ENCODE results near the gene KRTAP9-2.

KRTAP9-2 gene

DNA sequence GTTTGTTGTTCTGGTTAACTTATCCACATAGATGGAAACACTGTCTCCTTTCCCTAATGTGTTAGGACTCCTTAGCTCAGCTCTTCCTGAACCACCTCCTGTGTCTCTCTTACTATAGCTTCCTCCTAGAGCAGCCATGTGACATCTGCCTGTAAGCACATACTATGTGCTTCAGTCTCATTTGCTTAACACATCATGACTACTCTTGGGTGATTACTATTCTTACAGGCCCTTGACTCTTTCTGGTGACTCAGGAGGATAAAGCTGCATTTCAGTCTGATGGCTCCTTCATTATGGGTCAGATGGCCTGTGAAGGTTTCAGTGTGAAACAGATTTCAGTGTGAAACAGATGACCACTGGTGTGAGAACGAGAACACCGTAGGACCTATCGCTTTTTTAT is 48.1 kb upstream of the KRTAP9-2 start:
- POLR2A ChIA-PET = interaction anchor here (0.5 kb wide), 1 partner anchor 35 kb away, joined by 3 read pairs; no protein-coding TSS in a partner anchor
- Histone ChIP-seq H3K27ac (ENCODE audit: extremely low read depth, low read depth, low read length) (no peak overlapping the region), H3K36me3 (ENCODE audit: control insufficient read depth in 2 of 2, insufficient read depth in 1 of 2, low read length in 2 of 2) (no peaks in the 10 kb centered on the region), H3K4me3 (ENCODE audit: low read depth, low read length) (no peak overlapping the region), H3K9me3 (ENCODE audit: control insufficient read depth, insufficient read depth, low read depth, low read length) (no peaks in the 10 kb centered on the region), H3K4me1 (ENCODE audit: control insufficient read depth, insufficient read depth, low read length) (no peaks in the 10 kb centered on the region)
- CTCF ChIA-PET = interaction anchor here (0.7 to 1.4 kb wide), 3 partner anchors 10 to 227 kb away, joined by 3 to 5 read pairs (median 4); no protein-coding TSS in a partner anchor
- TF ChIP-seq, protein P1, sequence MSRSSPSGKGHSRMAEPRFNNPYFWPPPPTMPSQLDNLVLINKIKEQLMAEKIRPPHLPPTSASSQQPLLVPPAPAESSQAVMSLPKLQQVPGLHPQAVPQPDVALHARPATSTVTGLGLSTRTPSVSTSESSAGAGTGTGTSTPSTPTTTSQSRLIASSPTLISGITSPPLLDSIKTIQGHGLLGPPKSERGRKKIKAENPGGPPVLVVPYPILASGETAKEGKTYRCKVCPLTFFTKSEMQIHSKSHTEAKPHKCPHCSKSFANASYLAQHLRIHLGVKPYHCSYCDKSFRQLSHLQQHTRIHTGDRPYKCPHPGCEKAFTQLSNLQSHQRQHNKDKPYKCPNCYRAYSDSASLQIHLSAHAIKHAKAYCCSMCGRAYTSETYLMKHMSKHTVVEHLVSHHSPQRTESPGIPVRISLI (tag by site-specific recombination; IDR thresholded peaks at IDR 0.05) = no peak
- TF ChIP-seq ZNF23 (tag by site-specific recombination; IDR thresholded peaks at IDR 0.05; ENCODE audit: borderline replicate concordance) = no peak
- no peak for TF ChIP-seq ZNF473 (tag by site-specific recombination; IDR thresholded peaks at IDR 0.05)
- TF ChIP-seq ZNF777 (tag by site-specific recombination; IDR thresholded peaks at IDR 0.05; ENCODE audit: borderline replicate concordance) = no peak
- TF ChIP-seq ZNF114 (tag by site-specific recombination; IDR thresholded peaks at IDR 0.05) = no peak
- TF ChIP-seq, protein P2, sequence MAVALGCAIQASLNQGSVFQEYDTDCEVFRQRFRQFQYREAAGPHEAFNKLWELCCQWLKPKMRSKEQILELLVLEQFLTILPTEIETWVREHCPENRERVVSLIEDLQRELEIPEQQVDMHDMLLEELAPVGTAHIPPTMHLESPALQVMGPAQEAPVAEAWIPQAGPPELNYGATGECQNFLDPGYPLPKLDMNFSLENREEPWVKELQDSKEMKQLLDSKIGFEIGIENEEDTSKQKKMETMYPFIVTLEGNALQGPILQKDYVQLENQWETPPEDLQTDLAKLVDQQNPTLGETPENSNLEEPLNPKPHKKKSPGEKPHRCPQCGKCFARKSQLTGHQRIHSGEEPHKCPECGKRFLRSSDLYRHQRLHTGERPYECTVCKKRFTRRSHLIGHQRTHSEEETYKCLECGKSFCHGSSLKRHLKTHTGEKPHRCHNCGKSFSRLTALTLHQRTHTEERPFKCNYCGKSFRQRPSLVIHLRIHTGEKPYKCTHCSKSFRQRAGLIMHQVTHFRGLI (tag by site-specific recombination; IDR thresholded peaks at IDR 0.05) = no peak
- TF ChIP-seq KLF7 (tag by site-specific recombination; IDR thresholded peaks at IDR 0.05; ENCODE audit: borderline replicate concordance) = no peak
- no peak for TF ChIP-seq ZNF555 (tag by site-specific recombination; conservative IDR thresholded peaks at IDR 0.05)
- TF ChIP-seq WT1 (tag by site-specific recombination; IDR thresholded peaks at IDR 0.05) = no peak
- no peak for TF ChIP-seq GLIS1 (tag by site-specific recombination; IDR thresholded peaks at IDR 0.05)
- no peak for TF ChIP-seq ZNF311 (tag by site-specific recombination; IDR thresholded peaks at IDR 0.05; ENCODE audit: borderline replicate concordance)
- TF ChIP-seq ZNF350 (tag by site-specific recombination; IDR thresholded peaks at IDR 0.05) = no peak
- TF ChIP-seq, protein P3, sequence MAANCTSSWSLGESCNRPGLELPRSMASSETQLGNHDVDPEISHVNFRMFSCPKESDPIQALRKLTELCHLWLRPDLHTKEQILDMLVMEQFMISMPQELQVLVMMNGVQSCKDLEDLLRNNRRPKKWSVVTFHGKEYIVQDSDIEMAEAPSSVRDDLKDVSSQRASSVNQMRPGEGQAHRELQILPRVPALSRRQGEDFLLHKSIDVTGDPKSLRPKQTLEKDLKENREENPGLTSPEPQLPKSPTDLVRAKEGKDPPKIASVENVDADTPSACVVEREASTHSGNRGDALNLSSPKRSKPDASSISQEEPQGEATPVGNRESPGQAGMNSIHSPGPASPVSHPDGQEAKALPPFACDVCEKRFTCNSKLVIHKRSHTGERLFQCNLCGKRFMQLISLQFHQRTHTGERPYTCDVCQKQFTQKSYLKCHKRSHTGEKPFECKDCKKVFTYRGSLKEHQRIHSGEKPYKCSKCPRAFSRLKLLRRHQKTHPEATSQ (tag by site-specific recombination; IDR thresholded peaks at IDR 0.05) = no peak
- TF ChIP-seq ZNF664 (tag by site-specific recombination; IDR thresholded peaks at IDR 0.05) = no peak
- no peak for TF ChIP-seq SETDB1 (IDR thresholded peaks at IDR 0.05; ENCODE audit: insufficient read length, low read length)
- TF ChIP-seq ZNF776 (tag by site-specific recombination; IDR thresholded peaks at IDR 0.05; ENCODE audit: borderline replicate concordance) = no peak
- TF ChIP-seq, protein P4, sequence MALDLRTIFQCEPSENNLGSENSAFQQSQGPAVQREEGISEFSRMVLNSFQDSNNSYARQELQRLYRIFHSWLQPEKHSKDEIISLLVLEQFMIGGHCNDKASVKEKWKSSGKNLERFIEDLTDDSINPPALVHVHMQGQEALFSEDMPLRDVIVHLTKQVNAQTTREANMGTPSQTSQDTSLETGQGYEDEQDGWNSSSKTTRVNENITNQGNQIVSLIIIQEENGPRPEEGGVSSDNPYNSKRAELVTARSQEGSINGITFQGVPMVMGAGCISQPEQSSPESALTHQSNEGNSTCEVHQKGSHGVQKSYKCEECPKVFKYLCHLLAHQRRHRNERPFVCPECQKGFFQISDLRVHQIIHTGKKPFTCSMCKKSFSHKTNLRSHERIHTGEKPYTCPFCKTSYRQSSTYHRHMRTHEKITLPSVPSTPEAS (tag by site-specific recombination; IDR thresholded peaks at IDR 0.05) = no peak
- no peak for TF ChIP-seq KLF8 (tag by site-specific recombination; IDR thresholded peaks at IDR 0.05)
- TF ChIP-seq, protein P5, sequence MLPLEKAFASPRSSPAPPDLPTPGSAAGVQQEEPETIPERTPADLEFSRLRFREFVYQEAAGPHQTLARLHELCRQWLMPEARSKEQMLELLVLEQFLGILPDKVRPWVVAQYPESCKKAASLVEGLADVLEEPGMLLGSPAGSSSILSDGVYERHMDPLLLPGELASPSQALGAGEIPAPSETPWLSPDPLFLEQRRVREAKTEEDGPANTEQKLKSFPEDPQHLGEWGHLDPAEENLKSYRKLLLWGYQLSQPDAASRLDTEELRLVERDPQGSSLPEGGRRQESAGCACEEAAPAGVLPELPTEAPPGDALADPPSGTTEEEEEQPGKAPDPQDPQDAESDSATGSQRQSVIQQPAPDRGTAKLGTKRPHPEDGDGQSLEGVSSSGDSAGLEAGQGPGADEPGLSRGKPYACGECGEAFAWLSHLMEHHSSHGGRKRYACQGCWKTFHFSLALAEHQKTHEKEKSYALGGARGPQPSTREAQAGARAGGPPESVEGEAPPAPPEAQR (tag by site-specific recombination; IDR thresholded peaks at IDR 0.05) = no peak
